Immature natural killer cell (primary cell): ENCODE data around the gene ANKH. TPM values are rescaled to one million over a fixed set of nuclear protein-coding genes. Genes with fewer than 3 reads are reported as not detected.

Experiments used
- DNase-seq, 3 donors: peaks; one replicate each; pipeline ENCODE4 v3.0.0; 2022; ENCODE audit warnings: mixed read lengths in 1 of 3
- H3K27ac Mint-ChIP-seq, 6 donors: one replicate each; pipeline ENCODE4 v1.8.0; 2020; ENCODE audit warnings: mixed read lengths in 6 of 6, mild to moderate bottlenecking in 5 of 6, inconsistent platforms in 4 of 6, moderate library complexity in 3 of 6
- H3K27me3 Mint-ChIP-seq, 3 donors: one replicate each; pipeline ENCODE4 v1.8.0; 2020 to 2021; ENCODE audit warnings: low read depth in 3 of 3, mild to moderate bottlenecking in 3 of 3, mixed read lengths in 3 of 3, moderate library complexity in 3 of 3, inconsistent platforms in 1 of 3
- H3K36me3 Mint-ChIP-seq, 3 donors: one replicate each; pipeline ENCODE4 v1.8.0; 2020; ENCODE audit warnings: mixed read lengths in 3 of 3, inconsistent platforms in 2 of 3, mild to moderate bottlenecking in 2 of 3
- H3K4me1 Mint-ChIP-seq, 2 donors: one replicate each; pipeline ENCODE4 v1.8.0; 2020; ENCODE audit warnings: inconsistent platforms in 2 of 2, mild to moderate bottlenecking in 2 of 2, mixed read lengths in 2 of 2, moderate library complexity in 1 of 2
- H3K4me3 Mint-ChIP-seq, 5 donors: one replicate each; pipeline ENCODE4 v1.8.0; 2020; ENCODE audit warnings: mild to moderate bottlenecking in 5 of 5, mixed read lengths in 5 of 5, inconsistent platforms in 3 of 5, moderate library complexity in 3 of 5
- H3K9me3 Mint-ChIP-seq, 6 donors: one replicate each; pipeline ENCODE4 v1.8.0; 2020; ENCODE audit warnings: mild to moderate bottlenecking in 6 of 6, mixed read lengths in 6 of 6, inconsistent platforms in 4 of 6, moderate library complexity in 3 of 6
- polyA plus RNA-seq, 3 donors: library from polyadenylated mRNA; unstranded; fragments of 300-500 nt; fragmentation: Illumina TruSeq; gene quantifications; one replicate each; pipeline ENCODE4 v1.2.3, GENCODE V29; 2021

The ANKH gene
- polyA plus RNA-seq, 3 donors from 2014 or later = 20.8 to 26.5 (median 25.4) TPM

DNA sequence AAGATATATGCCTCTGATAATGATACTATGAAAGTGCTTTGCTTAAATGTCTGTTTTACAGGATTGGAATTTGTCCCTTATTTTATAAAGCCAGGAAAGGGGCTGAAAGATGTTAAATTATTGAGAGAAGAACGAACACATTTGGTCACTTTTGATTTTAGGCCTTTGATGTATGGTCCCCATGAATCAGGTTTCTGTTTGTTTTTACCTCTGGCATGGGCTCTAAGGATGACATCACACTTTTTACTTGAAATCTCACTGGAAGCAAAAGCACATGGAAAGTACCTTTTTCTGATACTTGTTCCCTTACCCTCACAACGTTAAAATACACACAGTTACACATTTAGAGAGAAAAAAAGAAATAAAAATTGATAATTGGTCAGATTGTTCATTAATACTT is 200.2 kb downstream of the ANKH start:
- H3K9me3 Mint-ChIP-seq = no peaks in the 10 kb centered on the region
- H3K36me3 Mint-ChIP-seq = peaks cover 0 to 12% (median 3%) of the 10 kb centered on the region in 3 donors
- H3K4me1 Mint-ChIP-seq = peaks cover 88 to 100% of the 10 kb centered on the region in 2 donors
- H3K4me3 Mint-ChIP-seq = peak overlapping the region in 3 of 5 donors; percentile 21 to 33 (median 23)
- H3K27me3 Mint-ChIP-seq = peaks cover 2 to 14% (median 7%) of the 10 kb centered on the region in 3 donors
- peak overlapping the region in 4 of 6 donors; percentile 32 to 82 (median 46) for H3K27ac Mint-ChIP-seq
- DNase-seq = no peak

DNA sequence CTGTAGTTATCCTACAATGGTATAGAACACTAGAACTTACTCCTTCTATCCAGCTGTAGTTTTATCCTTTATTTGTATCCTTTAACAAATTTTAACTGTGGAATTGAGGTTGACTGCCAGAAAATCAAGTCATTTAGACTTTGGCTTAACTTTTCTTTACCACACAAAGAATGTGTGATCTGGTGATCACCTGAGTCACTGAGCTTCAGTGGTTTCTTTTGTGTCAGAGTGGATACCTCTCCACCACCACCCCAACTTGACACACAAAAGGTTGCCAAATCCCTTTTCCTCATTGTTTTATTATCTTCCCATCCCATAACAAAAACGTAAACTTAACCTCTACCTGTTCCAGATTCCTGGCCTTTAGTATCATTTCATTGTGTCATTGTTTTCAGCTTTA is 201.6 kb downstream of the ANKH start:
- DNase-seq = no peak
- Mint-ChIP-seq H3K27me3 (peaks cover 8 to 22% (median 9%) of the 10 kb centered on the region in 3 donors), H3K27ac (peak overlapping the region in 3 of 6 donors; percentile 55 to 93 (median 71)), H3K4me3 (peak overlapping the region in 1 of 5 donors; percentile 23), H3K4me1 (peaks cover 87 to 100% of the 10 kb centered on the region in 2 donors), H3K36me3 (peaks cover 0 to 8% (median 0%) of the 10 kb centered on the region in 3 donors), H3K9me3 (no peaks in the 10 kb centered on the region)

DNA sequence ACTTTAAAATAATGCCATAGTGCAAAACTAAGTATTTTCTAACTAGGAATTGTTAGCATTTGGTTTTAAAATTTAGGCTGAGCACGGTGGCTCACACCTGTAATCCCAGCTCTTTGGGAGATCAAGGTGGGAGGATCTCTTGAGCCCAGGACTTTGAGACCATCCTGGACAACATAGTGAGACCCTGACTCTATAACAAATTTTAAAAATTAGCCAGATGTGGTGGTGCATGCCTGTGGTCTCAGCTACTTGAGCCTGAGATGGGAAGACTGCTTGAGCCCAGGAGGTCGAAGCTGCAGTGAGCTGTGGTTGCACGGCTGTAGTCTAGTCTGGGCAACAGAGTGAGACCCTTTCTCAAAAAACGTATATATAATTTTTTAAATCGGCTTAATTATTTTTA is 202.2 kb downstream of the ANKH start:
- DNase-seq = no peak
- H3K4me1 Mint-ChIP-seq = peaks cover 85 to 95% of the 10 kb centered on the region in 2 donors
- peaks cover 0 to 8% (median 0%) of the 10 kb centered on the region in 3 donors for H3K36me3 Mint-ChIP-seq
- H3K9me3 Mint-ChIP-seq = no peaks in the 10 kb centered on the region
- peak overlapping the region in 5 of 6 donors; percentile 12 to 94 (median 89) for H3K27ac Mint-ChIP-seq
- peaks cover 8 to 25% (median 12%) of the 10 kb centered on the region in 3 donors for H3K27me3 Mint-ChIP-seq
- H3K4me3 Mint-ChIP-seq = no peak overlapping the region

DNA sequence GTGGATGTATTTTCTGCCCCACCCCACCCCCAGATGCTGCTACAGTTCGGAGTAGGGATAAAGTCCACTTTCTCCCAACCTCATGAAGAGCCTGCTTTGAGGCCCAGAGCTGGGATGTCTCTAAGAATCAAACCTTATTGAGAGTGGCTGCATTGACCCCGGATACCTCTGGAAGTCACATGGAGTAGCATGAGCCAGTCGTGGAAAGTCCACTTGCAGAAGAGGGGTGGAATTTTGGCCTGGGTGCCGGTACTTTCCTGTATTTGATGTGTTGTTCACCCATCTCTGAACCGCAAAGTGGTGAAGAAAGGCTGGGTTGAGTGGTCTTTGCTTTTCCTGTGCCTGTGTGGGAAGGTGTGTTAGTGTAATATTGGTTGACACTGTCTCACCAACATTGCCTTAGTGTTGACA is 203.4 kb downstream of the ANKH start:
- Mint-ChIP-seq H3K27me3 (peaks cover 15 to 34% (median 17%) of the 10 kb centered on the region in 3 donors), H3K4me3 (peak overlapping the region; percentile 67 to 95 (median 75)), H3K4me1 (peaks cover 83 to 94% of the 10 kb centered on the region in 2 donors), H3K9me3 (no peaks in the 10 kb centered on the region), H3K36me3 (no peaks in the 10 kb centered on the region), H3K27ac (peak overlapping the region; percentile 84 to 94 (median 90))
- DNase-seq = peak; percentile 72 to 84 (median 77)

DNA sequence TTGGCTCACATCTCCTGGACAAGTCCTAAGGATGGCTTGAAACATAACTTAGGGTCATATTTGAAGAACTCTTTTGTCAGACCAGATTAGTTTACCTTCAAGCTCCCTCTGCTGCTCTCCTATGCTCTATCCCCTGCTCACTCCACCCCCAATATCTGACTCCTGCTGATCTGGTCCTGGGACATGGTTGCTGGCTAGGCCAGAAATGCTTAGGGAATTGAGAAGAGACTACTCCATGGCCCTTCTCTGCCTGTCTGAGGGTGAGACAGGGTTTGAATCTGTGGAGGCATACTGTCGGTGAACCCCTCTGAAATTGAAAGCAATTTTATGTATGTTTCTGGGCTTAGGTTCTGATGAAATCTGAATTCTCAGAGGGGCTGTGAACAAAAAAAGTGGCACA is 203.8 kb downstream of the ANKH start:
- Mint-ChIP-seq H3K9me3 (no peaks in the 10 kb centered on the region), H3K27me3 (peaks cover 15 to 34% (median 17%) of the 10 kb centered on the region in 3 donors), H3K4me1 (peaks cover 79 to 90% of the 10 kb centered on the region in 2 donors), H3K4me3 (peak overlapping the region; percentile 67 to 95 (median 75)), H3K27ac (peak overlapping the region; percentile 84 to 94 (median 90)), H3K36me3 (no peaks in the 10 kb centered on the region)
- no peak for DNase-seq

DNA sequence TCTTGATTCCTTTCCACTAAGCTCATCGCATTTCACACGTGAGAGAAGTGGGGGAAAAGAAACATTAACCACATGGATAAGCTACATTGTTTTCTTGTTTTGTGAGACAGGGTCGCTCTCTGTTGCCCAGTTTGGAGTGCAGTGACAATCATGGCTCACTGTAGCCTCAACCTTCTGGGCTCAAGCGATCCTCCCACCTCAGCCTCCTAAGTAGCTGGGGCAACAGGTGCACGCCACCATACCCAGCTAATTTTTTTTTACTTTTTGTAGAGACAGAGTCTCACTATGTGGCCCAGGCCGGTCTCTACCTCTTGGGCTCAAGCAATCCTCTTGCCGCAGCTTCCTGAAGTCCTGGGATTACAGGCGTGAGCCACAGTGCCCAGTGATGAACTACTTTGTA is 204.3 kb downstream of the ANKH start:
- Mint-ChIP-seq H3K27me3 (peaks cover 15 to 30% (median 17%) of the 10 kb centered on the region in 3 donors), H3K9me3 (no peaks in the 10 kb centered on the region), H3K36me3 (no peaks in the 10 kb centered on the region)

DNA sequence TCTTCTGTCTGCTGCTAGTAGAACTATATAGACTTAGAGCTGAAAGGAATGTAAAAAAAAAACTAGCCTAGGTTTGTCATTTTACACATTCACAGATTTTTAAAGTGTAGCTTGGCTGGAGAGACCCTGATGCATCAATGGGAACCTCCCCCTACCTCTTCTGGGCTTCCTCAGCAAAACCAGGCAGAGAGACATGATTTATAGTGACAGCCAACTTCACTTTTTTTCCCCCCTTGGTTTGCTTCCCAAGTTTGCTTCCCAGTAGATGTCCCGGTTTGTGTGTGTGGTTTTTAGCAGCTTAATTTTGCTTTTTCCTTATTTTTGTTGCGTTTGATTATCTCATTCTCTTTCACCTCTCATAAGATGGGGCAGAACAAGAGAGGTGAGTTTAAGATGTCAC is 205.2 kb downstream of the ANKH start:
- no peaks in the 10 kb centered on the region for H3K9me3 Mint-ChIP-seq

More for the DNA sequence above, 204.3 kb downstream of the ANKH start:
- peaks cover 74 to 85% of the 10 kb centered on the region in 2 donors for H3K4me1 Mint-ChIP-seq
- H3K4me3 Mint-ChIP-seq = peak overlapping the region; percentile 75 to 95 (median 77)
- H3K27ac Mint-ChIP-seq = peak overlapping the region; percentile 84 to 94 (median 90)
- no peak for DNase-seq

DNA sequence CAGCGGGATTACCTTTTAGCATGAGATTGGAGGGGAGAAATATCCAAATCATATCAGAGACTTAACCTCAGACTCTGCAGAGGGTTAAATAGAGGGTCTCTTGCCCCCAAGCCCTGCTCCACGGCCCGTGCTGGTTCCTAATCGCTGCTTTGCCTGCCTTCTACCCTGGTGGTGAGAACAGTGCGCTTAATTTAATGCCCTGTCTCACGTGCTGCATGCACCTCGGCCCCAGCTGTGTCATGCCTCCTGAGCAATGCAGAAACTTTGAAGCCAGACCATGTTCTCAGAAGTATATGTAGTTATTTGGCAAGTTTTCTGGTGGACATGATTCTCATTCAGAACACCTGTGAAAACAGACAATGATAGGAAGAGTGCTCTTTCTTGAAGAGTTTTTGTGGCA is 205.6 kb downstream of the ANKH start:
- peaks cover 15 to 30% (median 17%) of the 10 kb centered on the region in 3 donors for H3K27me3 Mint-ChIP-seq
- H3K27ac Mint-ChIP-seq = peak overlapping the region; percentile 84 to 94 (median 90)
- peak in 2 of 3 donors; percentile 42 to 43 for DNase-seq
- no peaks in the 10 kb centered on the region for H3K36me3 Mint-ChIP-seq
- peaks cover 61 to 74% of the 10 kb centered on the region in 2 donors for H3K4me1 Mint-ChIP-seq
- H3K4me3 Mint-ChIP-seq = peak overlapping the region; percentile 94 to 97 (median 95)
- no peaks in the 10 kb centered on the region for H3K9me3 Mint-ChIP-seq

More for the DNA sequence above, 205.2 kb downstream of the ANKH start:
- Mint-ChIP-seq H3K4me3 (peak overlapping the region; percentile 94 to 97 (median 95)), H3K4me1 (peaks cover 65 to 76% of the 10 kb centered on the region in 2 donors), H3K27ac (peak overlapping the region; percentile 84 to 94 (median 90)), H3K36me3 (no peaks in the 10 kb centered on the region), H3K27me3 (peaks cover 15 to 30% (median 17%) of the 10 kb centered on the region in 3 donors)
- DNase-seq = no peak

DNA sequence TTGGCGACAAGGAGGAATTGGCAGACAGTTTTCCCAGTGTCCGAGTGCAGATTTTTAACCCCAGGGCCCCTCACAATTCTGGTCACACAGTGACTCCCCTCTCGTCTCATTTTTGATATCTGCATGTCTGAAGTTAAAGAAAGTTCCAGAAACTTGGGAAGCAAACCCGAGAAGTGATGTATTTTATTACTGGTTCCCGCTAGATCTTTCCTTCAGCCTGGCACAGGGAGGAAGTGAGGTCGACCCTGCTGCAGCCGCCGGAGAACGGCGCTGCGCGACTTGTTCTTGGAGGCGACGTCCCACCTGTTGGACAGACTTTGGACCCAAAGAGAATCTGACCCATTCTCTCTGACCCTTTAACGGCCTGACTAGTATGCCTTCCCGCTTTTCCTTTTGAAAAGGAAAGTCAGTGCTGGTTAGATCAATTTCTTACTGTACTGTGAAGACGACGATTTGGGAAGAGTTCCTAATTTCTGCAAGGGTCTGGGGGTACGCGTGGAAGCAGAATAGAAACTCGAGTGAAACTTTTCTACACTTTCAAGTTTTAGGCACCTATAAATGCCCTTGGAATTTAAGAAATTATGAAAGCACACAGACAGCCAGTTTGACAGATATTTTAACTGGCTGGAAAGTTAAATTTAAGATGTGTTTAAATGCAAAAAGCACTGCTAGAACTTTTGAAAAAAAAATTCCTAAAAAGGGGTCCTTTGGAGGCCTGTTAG is 206.3 kb downstream of the ANKH start:
- peak in 1 of 3 donors; percentile 32 for DNase-seq
- Mint-ChIP-seq H3K4me3 (peak overlapping the region; percentile 94 to 97 (median 95)), H3K9me3 (no peaks in the 10 kb centered on the region), H3K27me3 (peaks cover 15 to 30% (median 15%) of the 10 kb centered on the region in 3 donors), H3K36me3 (no peaks in the 10 kb centered on the region), H3K27ac (peak overlapping the region; percentile 84 to 94 (median 90)), H3K4me1 (peaks cover 59 to 71% of the 10 kb centered on the region in 2 donors)

DNA sequence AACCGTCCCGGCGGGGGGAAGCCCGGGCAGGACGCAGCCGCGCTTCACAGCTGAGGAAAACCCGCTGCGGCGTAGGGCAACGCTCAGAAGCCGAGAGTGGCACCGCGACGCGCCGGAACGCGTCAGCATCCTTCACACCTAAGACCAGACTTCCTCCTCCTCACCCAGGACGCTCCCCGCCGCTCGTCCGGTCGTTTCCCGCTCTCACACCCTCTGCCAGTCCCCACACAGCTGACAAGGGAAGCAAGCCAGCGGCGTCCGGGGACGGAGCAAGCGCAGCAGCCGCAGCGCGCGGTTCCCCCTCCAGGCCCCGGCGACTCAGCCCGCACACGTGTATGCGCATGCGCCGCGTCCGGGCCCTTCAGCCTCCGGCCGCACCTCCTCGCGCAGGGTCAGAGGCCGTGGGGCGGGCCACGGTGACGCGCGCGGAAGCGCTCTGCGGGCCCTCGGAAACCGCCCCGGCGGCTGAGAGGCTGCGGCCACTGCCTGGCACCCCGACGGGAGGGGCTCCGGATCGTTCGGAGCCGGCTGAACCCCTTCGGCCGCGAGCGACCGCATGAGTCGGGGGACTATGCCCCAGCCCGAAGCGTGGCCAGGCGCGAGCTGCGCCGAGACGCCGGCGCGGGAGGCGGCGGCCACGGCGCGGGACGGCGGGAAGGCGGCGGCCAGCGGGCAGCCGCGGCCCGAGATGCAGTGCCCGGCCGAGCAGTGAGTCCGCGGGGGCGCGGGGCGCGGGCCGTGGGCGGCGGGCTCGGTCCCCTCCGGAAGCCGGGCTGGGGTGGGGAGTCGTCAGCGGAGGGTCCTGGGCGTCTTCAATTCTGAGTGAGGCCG is 207.1 kb downstream of the ANKH start, which contains the start of gene OTULIN:
OTULIN (plus strand) TSS at position 449 of the 831 bp plus-strand sequence; CDS start at position 557, 108 bp downstream.
- H3K27me3 Mint-ChIP-seq = peaks cover 15 to 30% (median 15%) of the 10 kb centered on the region in 3 donors
- DNase-seq = peak; percentile 96
- peak within 1 kb of the TSS; percentile 93 to 99 (median 97) for H3K27ac Mint-ChIP-seq
- H3K9me3 Mint-ChIP-seq = no peaks in the 10 kb centered on the region
- H3K4me1 Mint-ChIP-seq = peaks cover 53 to 64% of the 10 kb centered on the region in 2 donors
- no peaks in the 10 kb centered on the region for H3K36me3 Mint-ChIP-seq
- H3K4me3 Mint-ChIP-seq = peak within 1 kb of the TSS; percentile 94 to 97 (median 95)

DNA sequence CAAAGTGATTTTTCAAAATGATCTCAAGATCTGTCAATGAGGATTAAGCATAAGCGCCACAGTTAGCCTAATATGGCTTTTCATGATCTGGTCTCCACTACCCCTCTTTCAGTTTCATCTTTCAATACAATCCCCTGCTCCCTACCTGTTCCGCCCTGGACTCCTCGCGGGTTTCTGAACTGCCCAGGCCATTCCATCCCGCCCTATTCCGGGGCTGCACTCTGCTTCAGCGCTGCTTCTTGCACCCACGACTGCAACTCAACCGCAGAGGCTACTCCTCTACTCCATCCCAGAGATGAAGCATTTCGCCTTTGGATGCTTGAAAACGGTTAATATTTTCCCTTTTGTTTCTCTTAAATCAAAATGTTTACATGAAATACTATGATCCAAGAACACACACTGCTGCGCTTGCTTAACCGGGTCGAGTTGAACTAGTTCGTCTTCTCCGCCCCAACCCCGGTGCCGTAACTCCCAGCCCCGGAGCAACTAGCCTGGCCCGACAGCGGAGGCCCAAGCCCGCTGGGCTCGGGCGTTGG is 207.8 kb downstream of the ANKH start:
- Mint-ChIP-seq H3K4me3 (peak overlapping the region; percentile 80 to 88 (median 86)), H3K36me3 (no peaks in the 10 kb centered on the region), H3K4me1 (peaks cover 46 to 57% of the 10 kb centered on the region in 2 donors), H3K27ac (peak overlapping the region; percentile 93 to 99 (median 97)), H3K27me3 (peaks cover 15 to 30% (median 15%) of the 10 kb centered on the region in 3 donors), H3K9me3 (no peaks in the 10 kb centered on the region)
- DNase-seq = no peak

DNA sequence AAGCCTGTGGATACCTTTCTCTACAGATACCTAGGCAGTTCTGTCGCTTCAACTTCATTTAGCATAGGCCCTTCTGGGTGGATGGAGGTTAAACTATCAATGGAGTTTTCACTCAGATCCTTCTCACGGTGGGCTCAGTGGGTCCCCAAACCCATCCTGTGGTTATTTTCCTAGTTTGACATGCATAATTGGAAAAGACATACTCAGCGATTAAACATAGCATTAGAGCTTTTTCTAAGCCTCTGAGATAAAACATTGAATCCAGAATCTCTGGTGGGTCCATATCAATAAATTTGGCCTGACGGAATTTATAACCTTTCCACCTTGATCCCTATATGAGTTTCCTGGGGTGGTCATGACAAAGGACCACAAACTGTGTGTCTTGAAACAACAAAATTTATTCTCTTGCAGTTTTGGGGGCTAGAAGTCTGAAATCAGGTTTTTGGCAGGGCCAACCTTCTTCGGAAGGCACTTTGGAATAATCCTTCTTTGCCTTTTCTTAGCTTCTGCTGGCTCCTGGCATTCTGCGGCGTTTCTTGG is 208.8 kb downstream of the ANKH start:
- Mint-ChIP-seq H3K4me3 (peak overlapping the region in 1 of 5 donors; percentile 11), H3K27ac (peak overlapping the region; percentile 93 to 99 (median 97)), H3K9me3 (no peaks in the 10 kb centered on the region), H3K4me1 (peaks cover 36 to 47% of the 10 kb centered on the region in 2 donors), H3K36me3 (no peaks in the 10 kb centered on the region), H3K27me3 (peaks cover 15 to 27% (median 15%) of the 10 kb centered on the region in 3 donors)
- DNase-seq = no peak

DNA sequence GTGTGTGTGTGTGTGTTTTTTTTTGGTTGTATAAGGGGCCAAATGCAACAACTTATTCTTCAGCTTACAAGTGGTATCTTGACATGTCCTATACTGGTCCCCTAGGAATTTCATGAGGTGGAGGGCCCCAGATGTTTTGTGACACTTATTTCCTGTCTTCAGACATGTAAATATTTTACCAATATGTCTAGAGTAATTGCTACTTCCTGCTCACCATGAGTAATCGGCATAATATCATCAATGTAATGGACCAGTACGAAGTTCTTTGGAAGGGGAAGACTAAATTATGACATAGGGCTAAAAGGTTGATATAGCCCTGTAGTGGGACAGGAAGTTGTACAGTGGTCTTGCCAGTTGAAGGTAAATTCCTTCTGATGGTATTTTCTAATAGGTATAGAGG is 210.7 kb downstream of the ANKH start:
- H3K27ac Mint-ChIP-seq = peak overlapping the region; percentile 3 to 93 (median 22)
- H3K4me3 Mint-ChIP-seq = no peak overlapping the region
- H3K27me3 Mint-ChIP-seq = peaks cover 12 to 19% (median 15%) of the 10 kb centered on the region in 3 donors
- H3K9me3 Mint-ChIP-seq = no peaks in the 10 kb centered on the region
- H3K4me1 Mint-ChIP-seq = peaks cover 17 to 27% of the 10 kb centered on the region in 2 donors
- H3K36me3 Mint-ChIP-seq = no peaks in the 10 kb centered on the region
- DNase-seq = no peak
